ENCODE results near the gene C9orf153.

Gene C9orf153

DNA sequence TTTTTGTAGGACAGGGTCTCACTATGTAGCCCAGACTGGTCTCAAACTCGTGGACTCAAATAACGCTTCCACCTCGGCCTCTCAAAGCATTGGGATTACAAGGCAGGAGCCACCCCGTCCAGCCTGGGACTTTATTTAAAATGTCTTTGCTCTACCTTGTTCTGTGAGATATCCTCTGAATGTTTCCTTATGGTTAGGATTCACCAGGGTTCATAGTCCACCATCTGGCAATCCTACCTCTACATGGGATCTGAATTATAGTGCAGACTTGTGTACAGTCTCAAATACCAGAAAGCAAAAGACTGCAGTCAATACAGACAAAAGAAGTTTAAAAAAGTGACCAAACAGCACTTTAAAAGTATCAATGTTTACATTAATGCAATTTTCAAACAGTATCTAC is 12.8 kb upstream of the C9orf153 start:
- Histone ChIP-seq H3K27ac (ENCODE audit: low read length) (no peak overlapping the region), H3K36me3 (ENCODE audit: control insufficient read depth, insufficient read depth, low read length) (peaks cover 6% of the 10 kb centered on the region; the same call in 1 of the 2 replicates), H3K4me1 (ENCODE audit: control insufficient read depth, insufficient read depth, low read length) (no peaks in the 10 kb centered on the region), H3K4me3 (ENCODE audit: low read length) (no peak overlapping the region), H3K27me3 (ENCODE audit: control insufficient read depth, insufficient read depth, low read length) (no peaks in the 10 kb centered on the region), H3K9me3 (ENCODE audit: control insufficient read depth, insufficient read depth, low read length) (no peaks in the 10 kb centered on the region)
- no peak for DNase-seq (ENCODE audit: low read depth, low spot score)
- WGBS (ENCODE audit: insufficient coverage, insufficient read length), result no CpG with 5 or more reads among the region's 4 CpGs

DNA sequence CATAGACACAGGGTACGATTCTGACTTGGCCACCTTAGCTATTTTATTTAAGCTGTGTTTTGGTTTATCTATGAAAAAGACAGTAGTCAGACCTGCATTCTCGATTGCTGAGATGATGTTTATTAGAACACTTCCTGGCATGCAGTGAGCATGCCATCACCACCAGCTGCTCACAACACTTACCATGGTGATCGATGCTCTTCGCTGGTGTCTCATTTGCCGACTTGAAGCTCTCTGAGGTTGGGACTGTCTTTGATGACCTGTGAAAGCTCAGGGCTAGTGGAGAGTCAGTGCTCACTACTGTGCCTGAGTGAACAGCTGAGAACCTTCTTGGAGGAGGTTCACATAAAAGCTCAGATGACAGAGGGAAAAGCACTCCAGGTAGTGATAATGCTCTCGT is 4.4 kb upstream of the C9orf153 start:
- H3K9me3 ChIP-seq (ENCODE audit: control insufficient read depth, insufficient read depth, low read length), result no peaks in the 10 kb centered on the region

DNA sequence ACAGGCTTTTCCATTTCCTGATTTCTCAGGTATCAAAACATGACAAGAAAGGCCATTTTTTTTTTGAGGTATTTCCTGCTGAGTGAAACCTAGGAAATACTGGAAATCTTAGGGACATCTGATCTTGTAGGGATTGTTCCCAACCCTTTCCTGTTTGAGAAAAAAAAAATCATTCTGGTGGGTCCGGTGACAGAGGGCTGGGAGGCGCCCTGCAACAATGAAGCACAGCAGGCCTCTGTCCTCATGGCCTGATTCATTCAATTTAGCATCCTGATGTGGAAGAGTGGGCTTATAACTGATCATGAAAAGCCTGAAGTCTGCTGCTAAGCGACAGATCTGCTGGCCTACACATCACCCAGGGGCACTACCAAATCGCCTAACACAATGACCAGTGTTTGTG is 3.0 kb upstream of the C9orf153 start:
- no peak overlapping the region for H3K4me3 ChIP-seq (ENCODE audit: low read length)
- no peaks in the 10 kb centered on the region for H3K4me1 ChIP-seq (ENCODE audit: control insufficient read depth, insufficient read depth, low read length)
- H3K9me3 ChIP-seq (ENCODE audit: control insufficient read depth, insufficient read depth, low read length), result no peaks in the 10 kb centered on the region
- no CpG with 5 or more reads among the region's 4 CpGs for WGBS (ENCODE audit: insufficient coverage, insufficient read length)
- no peak overlapping the region for H3K27ac ChIP-seq (ENCODE audit: low read length)
- H3K27me3 ChIP-seq (ENCODE audit: control insufficient read depth, insufficient read depth, low read length), result no peaks in the 10 kb centered on the region
- no peak for DNase-seq (ENCODE audit: low read depth, low spot score)
- H3K36me3 ChIP-seq (ENCODE audit: control insufficient read depth, insufficient read depth, low read length), result peaks cover 7% of the 10 kb centered on the region; the same call in 1 of the 2 replicates

More for the DNA sequence above, 4.4 kb upstream of the C9orf153 start:
- no peak for DNase-seq (ENCODE audit: low read depth, low spot score)
- no peaks in the 10 kb centered on the region for H3K27me3 ChIP-seq (ENCODE audit: control insufficient read depth, insufficient read depth, low read length)
- H3K36me3 ChIP-seq (ENCODE audit: control insufficient read depth, insufficient read depth, low read length), result peaks cover 7% of the 10 kb centered on the region; the same call in 1 of the 2 replicates
- no peak overlapping the region for H3K4me3 ChIP-seq (ENCODE audit: low read length)
- no CpG with 5 or more reads among the region's 6 CpGs for WGBS (ENCODE audit: insufficient coverage, insufficient read length)
- H3K4me1 ChIP-seq (ENCODE audit: control insufficient read depth, insufficient read depth, low read length), result no peaks in the 10 kb centered on the region
- no peak overlapping the region for H3K27ac ChIP-seq (ENCODE audit: low read length)

DNA sequence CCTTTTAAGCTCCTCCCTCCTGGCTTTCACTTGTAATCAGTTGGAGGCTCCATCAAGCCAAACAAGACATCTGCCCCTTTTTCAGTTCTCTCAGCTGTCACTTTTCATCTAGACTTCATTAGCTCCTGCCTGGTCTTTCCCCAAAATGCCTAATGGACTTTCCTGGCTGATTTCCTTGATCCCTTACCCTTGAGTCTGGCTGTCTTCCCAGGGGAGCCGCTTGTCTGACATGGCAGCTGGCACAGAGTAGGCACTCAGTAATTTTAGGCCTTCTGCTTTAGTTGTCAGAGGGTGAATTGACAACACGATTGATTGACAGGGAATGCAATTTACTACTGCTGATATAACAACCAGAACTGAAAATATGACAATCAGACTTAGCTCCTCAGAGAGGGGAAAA is 2.1 kb downstream of the C9orf153 start:
- H3K27ac ChIP-seq (ENCODE audit: low read length), result no peak overlapping the region
- no peaks in the 10 kb centered on the region for H3K27me3 ChIP-seq (ENCODE audit: control insufficient read depth, insufficient read depth, low read length)
- H3K9me3 ChIP-seq (ENCODE audit: control insufficient read depth, insufficient read depth, low read length), result no peaks in the 10 kb centered on the region
- no peaks in the 10 kb centered on the region for H3K36me3 ChIP-seq (ENCODE audit: control insufficient read depth, insufficient read depth, low read length)
- H3K4me1 ChIP-seq (ENCODE audit: control insufficient read depth, insufficient read depth, low read length), result no peaks in the 10 kb centered on the region
- no peak overlapping the region for H3K4me3 ChIP-seq (ENCODE audit: low read length)
- no peak for DNase-seq (ENCODE audit: low read depth, low spot score)
- WGBS (ENCODE audit: insufficient coverage, insufficient read length), result no CpG with 5 or more reads among the region's 2 CpGs

DNA sequence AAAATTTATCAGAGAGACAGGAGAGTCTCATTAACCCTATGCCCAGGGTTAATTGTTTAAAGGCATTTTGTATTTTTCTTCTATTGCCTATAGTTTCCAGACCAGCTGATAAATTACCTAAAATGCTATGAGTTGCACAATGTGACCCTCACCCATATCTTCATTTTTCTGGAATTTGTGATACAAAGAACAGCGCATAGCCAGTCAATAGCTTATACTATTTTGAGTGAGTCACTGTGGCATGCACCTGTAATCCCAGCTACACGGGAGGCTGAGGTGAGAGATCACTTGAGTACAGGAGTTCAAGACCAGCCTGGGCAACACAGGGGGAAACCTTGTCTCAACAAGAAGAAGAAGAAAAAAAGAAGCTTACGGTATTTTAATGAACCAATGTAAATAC is 2.8 kb downstream of the C9orf153 start:
- DNase-seq (ENCODE audit: low read depth, low spot score), result no peak
- Histone ChIP-seq H3K27me3 (ENCODE audit: control insufficient read depth, insufficient read depth, low read length) (no peaks in the 10 kb centered on the region), H3K27ac (ENCODE audit: low read length) (no peak overlapping the region), H3K4me1 (ENCODE audit: control insufficient read depth, insufficient read depth, low read length) (no peaks in the 10 kb centered on the region), H3K9me3 (ENCODE audit: control insufficient read depth, insufficient read depth, low read length) (no peaks in the 10 kb centered on the region), H3K36me3 (ENCODE audit: control insufficient read depth, insufficient read depth, low read length) (no peaks in the 10 kb centered on the region), H3K4me3 (ENCODE audit: low read length) (no peak overlapping the region)
- no CpG with 5 or more reads among the region's 3 CpGs for WGBS (ENCODE audit: insufficient coverage, insufficient read length)

DNA sequence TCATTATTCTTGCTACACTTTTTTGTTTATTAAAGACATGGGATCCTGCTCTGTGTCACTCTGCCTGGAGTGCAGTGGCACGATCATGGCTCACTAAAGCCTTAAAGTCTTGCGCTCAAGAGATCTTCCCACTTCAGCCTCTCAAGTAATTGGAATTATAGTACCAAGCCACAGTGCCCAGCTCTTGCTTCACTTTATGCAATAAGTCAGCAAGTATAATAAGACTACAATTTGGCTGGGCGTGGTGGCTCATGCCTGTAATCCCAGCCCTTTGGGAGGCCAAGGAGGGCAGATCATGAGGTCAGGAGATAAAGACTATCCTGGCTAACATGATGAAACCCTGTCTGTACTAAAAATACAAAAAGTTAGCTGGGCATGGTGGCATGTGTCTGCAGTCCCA is 5.9 kb downstream of the C9orf153 start:
- no peak for DNase-seq (ENCODE audit: low read depth, low spot score)
- H3K9me3 ChIP-seq (ENCODE audit: control insufficient read depth, insufficient read depth, low read length), result no peaks in the 10 kb centered on the region
- no peaks in the 10 kb centered on the region for H3K36me3 ChIP-seq (ENCODE audit: control insufficient read depth, insufficient read depth, low read length)
- no peaks in the 10 kb centered on the region for H3K27me3 ChIP-seq (ENCODE audit: control insufficient read depth, insufficient read depth, low read length)
- H3K4me1 ChIP-seq (ENCODE audit: control insufficient read depth, insufficient read depth, low read length), result no peaks in the 10 kb centered on the region
- no peak overlapping the region for H3K4me3 ChIP-seq (ENCODE audit: low read length)
- no CpG with 5 or more reads among the region's 3 CpGs for WGBS (ENCODE audit: insufficient coverage, insufficient read length)
- H3K27ac ChIP-seq (ENCODE audit: low read length), result no peak overlapping the region

- no peaks in the 10 kb centered on the region for H3K36me3 ChIP-seq (ENCODE audit: control insufficient read depth, insufficient read depth, low read length)
- H3K27ac ChIP-seq (ENCODE audit: low read length), result no peak overlapping the region
- no CpG with 5 or more reads among the region's 1 CpG for WGBS (ENCODE audit: insufficient coverage, insufficient read length)
These were observed 6.6 kb downstream of the C9orf153 start for GRCh38 chr9:86252870-86253269.

DNA sequence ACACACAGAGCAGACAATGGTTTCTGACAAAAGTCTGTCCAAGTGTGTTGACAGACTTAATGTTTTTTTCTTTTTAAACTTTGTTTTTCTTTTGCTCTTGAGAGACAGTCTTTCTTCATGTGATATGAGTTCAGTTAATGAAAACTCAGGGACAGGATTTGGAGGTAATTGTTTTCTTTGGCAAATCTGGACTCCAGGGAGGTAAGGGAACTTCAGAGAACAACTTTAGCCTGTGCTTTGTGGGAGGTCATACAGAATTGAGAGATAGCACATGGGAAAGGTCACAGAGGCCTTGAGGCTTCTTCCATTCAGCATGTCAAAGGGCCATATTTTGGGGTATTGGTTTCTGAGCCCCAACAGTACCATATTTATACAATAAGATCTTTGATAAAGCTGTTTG is 9.3 kb downstream of the C9orf153 start:
- Histone ChIP-seq H3K27me3 (ENCODE audit: control insufficient read depth, insufficient read depth, low read length) (no peaks in the 10 kb centered on the region), H3K4me1 (ENCODE audit: control insufficient read depth, insufficient read depth, low read length) (no peaks in the 10 kb centered on the region), H3K9me3 (ENCODE audit: control insufficient read depth, insufficient read depth, low read length) (no peaks in the 10 kb centered on the region), H3K27ac (ENCODE audit: low read length) (no peak overlapping the region), H3K4me3 (ENCODE audit: low read length) (no peak overlapping the region), H3K36me3 (ENCODE audit: control insufficient read depth, insufficient read depth, low read length) (no peaks in the 10 kb centered on the region)
- DNase-seq (ENCODE audit: low read depth, low spot score), result no peak

More at GRCh38 chr9:86252870-86253269, 6.6 kb downstream of the C9orf153 start:
- Histone ChIP-seq H3K4me3 (ENCODE audit: low read length) (no peak overlapping the region), H3K4me1 (ENCODE audit: control insufficient read depth, insufficient read depth, low read length) (no peaks in the 10 kb centered on the region), H3K9me3 (ENCODE audit: control insufficient read depth, insufficient read depth, low read length) (no peaks in the 10 kb centered on the region), H3K27me3 (ENCODE audit: control insufficient read depth, insufficient read depth, low read length) (no peaks in the 10 kb centered on the region)
- no peak for DNase-seq (ENCODE audit: low read depth, low spot score)

- no peaks in the 10 kb centered on the region for H3K9me3 ChIP-seq (ENCODE audit: control insufficient read depth, insufficient read depth, low read length)
- no peak for DNase-seq (ENCODE audit: low read depth, low spot score)
- no peaks in the 10 kb centered on the region for H3K4me1 ChIP-seq (ENCODE audit: control insufficient read depth, insufficient read depth, low read length)
- H3K36me3 ChIP-seq (ENCODE audit: control insufficient read depth, insufficient read depth, low read length), result no peaks in the 10 kb centered on the region
- H3K4me3 ChIP-seq (ENCODE audit: low read length), result no peak overlapping the region
- no CpG with 5 or more reads among the region's 4 CpGs for WGBS (ENCODE audit: insufficient coverage, insufficient read length)
- no peaks in the 10 kb centered on the region for H3K27me3 ChIP-seq (ENCODE audit: control insufficient read depth, insufficient read depth, low read length)
- H3K27ac ChIP-seq (ENCODE audit: low read length), result no peak overlapping the region
These were observed 10.7 kb downstream of the C9orf153 start for GRCh38 chr9:86248746-86249145.

DNA sequence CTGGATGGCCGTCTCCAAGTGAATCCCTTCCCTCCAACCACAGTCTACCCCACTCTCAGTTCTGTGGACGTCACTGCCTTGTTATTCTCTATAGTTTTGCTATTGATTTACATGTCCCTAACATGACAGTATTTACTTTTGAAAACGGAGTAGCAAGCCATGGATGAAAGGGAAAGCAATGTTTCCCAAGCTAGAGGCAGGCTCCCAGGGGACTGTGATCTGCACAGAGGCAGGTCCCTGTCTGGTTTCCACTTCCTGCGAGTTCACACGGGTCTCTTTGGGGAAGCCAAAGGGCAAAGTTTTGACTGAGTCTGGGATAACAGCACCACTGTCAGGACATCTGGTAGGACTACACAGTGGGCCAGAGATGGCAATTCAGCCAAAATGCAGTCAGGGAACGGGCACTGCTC is 12.7 kb downstream of the C9orf153 start:
- Histone ChIP-seq H3K27ac (ENCODE audit: low read length) (no peak overlapping the region), H3K4me3 (ENCODE audit: low read length) (no peak overlapping the region), H3K9me3 (ENCODE audit: control insufficient read depth, insufficient read depth, low read length) (no peaks in the 10 kb centered on the region), H3K4me1 (ENCODE audit: control insufficient read depth, insufficient read depth, low read length) (no peaks in the 10 kb centered on the region), H3K36me3 (ENCODE audit: control insufficient read depth, insufficient read depth, low read length) (no peaks in the 10 kb centered on the region), H3K27me3 (ENCODE audit: control insufficient read depth, insufficient read depth, low read length) (no peaks in the 10 kb centered on the region)
- no CpG with 5 or more reads among the region's 6 CpGs for WGBS (ENCODE audit: insufficient coverage, insufficient read length)
- DNase-seq (ENCODE audit: low read depth, low spot score), result peak; percentile 1

- peak; percentile 1 for DNase-seq (ENCODE audit: low read depth, low spot score)
- H3K27me3 ChIP-seq (ENCODE audit: control insufficient read depth, insufficient read depth, low read length), result no peaks in the 10 kb centered on the region
- H3K4me1 ChIP-seq (ENCODE audit: control insufficient read depth, insufficient read depth, low read length), result no peaks in the 10 kb centered on the region
- WGBS (ENCODE audit: insufficient coverage, insufficient read length), result no CpG with 5 or more reads among the region's 2 CpGs
- H3K36me3 ChIP-seq (ENCODE audit: control insufficient read depth, insufficient read depth, low read length), result no peaks in the 10 kb centered on the region
- H3K9me3 ChIP-seq (ENCODE audit: control insufficient read depth, insufficient read depth, low read length), result no peaks in the 10 kb centered on the region
- no peak overlapping the region for H3K27ac ChIP-seq (ENCODE audit: low read length)
- H3K4me3 ChIP-seq (ENCODE audit: low read length), result no peak overlapping the region
These were observed 17.4 kb downstream of the C9orf153 start for GRCh38 chr9:86242071-86242470.

All from iPS DF 6.9 (cell line).